ENCODE data around the gene PDX1.

- TF ChIP-seq CTCF (IDR thresholded peaks at IDR 0.05; ENCODE audit: low read length), result no peak
- no peak for TF ChIP-seq EZH2 (IDR thresholded peaks at IDR 0.05; ENCODE audit: borderline replicate concordance, low read length)
Observed at GRCh38 chr13:27967736-27968315, 48.0 kb downstream of the PDX1 start.
